ENCODE results near the gene FBLIM1. TPM values are rescaled to one million over a fixed set of nuclear protein-coding genes. Genes with fewer than 3 reads are reported as not detected.

Gene FBLIM1
- total RNA-seq, 4 donors from 2014 or later: 140 to 411 (median 311) TPM

- intact Hi-C loops (cut with DNase I; ENCODE audit: low total_unique reads) (no loop called here), in situ Hi-C loops (cut with MboI; ENCODE audit: low pct_ligation_motif_present in 1 of 4, low pct_unique_long_range_greater_than_20kb in 1 of 4, low sequenced_read_pairs in 3 of 4) (no loop called here)
- peaks cover 0 to 44% (median 20%) of the 10 kb centered on the region in 4 donors for H3K36me3 ChIP-seq
These were observed 25.9 kb upstream of the FBLIM1 start for GRCh38 chr1:15732686-15733081.

GRCh38 chr1:15733218-15733725 lies 25.3 kb upstream of the FBLIM1 start:
- in situ Hi-C loops (cut with MboI; ENCODE audit: low pct_ligation_motif_present in 1 of 4, low pct_unique_long_range_greater_than_20kb in 1 of 4, low sequenced_read_pairs in 3 of 4): no loop called here
- WGBS, 2 donors (ENCODE audit: low coverage in 1 of 2): 84 to 96% methylated on average over 5 to 11 of the region's 11 CpGs
- intact Hi-C loops (cut with DNase I; ENCODE audit: low total_unique reads): no loop called here
- Histone ChIP-seq H3K27ac (no peak overlapping the region), H3K4me1 (peaks cover 11 to 35% (median 32%) of the 10 kb centered on the region in 4 donors), H3K27me3 (no peaks in the 10 kb centered on the region), H3K4me3 (no peak overlapping the region), H3K9me3 (no peaks in the 10 kb centered on the region), H3K36me3 (peaks cover 0 to 38% (median 17%) of the 10 kb centered on the region in 4 donors)
- no peak for DNase-seq
- TF ChIP-seq POLR2AphosphoS5 (IDR thresholded peaks at IDR 0.05) (no peak), EP300 (IDR thresholded peaks at IDR 0.05; ENCODE audit: low read depth) (no peak), POLR2A (IDR thresholded peaks at IDR 0.05) (no peak)
- TF ChIP-seq, protein P1, sequence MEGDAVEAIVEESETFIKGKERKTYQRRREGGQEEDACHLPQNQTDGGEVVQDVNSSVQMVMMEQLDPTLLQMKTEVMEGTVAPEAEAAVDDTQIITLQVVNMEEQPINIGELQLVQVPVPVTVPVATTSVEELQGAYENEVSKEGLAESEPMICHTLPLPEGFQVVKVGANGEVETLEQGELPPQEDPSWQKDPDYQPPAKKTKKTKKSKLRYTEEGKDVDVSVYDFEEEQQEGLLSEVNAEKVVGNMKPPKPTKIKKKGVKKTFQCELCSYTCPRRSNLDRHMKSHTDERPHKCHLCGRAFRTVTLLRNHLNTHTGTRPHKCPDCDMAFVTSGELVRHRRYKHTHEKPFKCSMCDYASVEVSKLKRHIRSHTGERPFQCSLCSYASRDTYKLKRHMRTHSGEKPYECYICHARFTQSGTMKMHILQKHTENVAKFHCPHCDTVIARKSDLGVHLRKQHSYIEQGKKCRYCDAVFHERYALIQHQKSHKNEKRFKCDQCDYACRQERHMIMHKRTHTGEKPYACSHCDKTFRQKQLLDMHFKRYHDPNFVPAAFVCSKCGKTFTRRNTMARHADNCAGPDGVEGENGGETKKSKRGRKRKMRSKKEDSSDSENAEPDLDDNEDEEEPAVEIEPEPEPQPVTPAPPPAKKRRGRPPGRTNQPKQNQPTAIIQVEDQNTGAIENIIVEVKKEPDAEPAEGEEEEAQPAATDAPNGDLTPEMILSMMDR (IDR thresholded peaks at IDR 0.05): no peak

More at GRCh38 chr1:15732686-15733081, 25.9 kb upstream of the FBLIM1 start:
- Histone ChIP-seq H3K27ac (no peak overlapping the region), H3K9me3 (no peaks in the 10 kb centered on the region), H3K4me1 (peaks cover 11 to 29% (median 27%) of the 10 kb centered on the region in 4 donors), H3K27me3 (no peaks in the 10 kb centered on the region), H3K4me3 (no peak overlapping the region)
- no peak for DNase-seq
- no peak for TF ChIP-seq POLR2A (IDR thresholded peaks at IDR 0.05)
- TF ChIP-seq, protein P1 (IDR thresholded peaks at IDR 0.05): no peak
- TF ChIP-seq POLR2AphosphoS5 (IDR thresholded peaks at IDR 0.05): no peak
- no peak for TF ChIP-seq EP300 (IDR thresholded peaks at IDR 0.05; ENCODE audit: low read depth)
- WGBS, 2 donors (ENCODE audit: low coverage in 1 of 2): 78% methylated on average over 6 of the region's 7 CpGs; no CpG with 5 or more reads in 1 of the 2 donors

- TF ChIP-seq POLR2AphosphoS5 (IDR thresholded peaks at IDR 0.05): no peak
- no peak for TF ChIP-seq EP300 (IDR thresholded peaks at IDR 0.05; ENCODE audit: low read depth)
- TF ChIP-seq, protein P1 (IDR thresholded peaks at IDR 0.05): no peak
- TF ChIP-seq POLR2A (IDR thresholded peaks at IDR 0.05): no peak
These were observed 24.8 kb upstream of the FBLIM1 start for GRCh38 chr1:15733726-15734226.

DNA sequence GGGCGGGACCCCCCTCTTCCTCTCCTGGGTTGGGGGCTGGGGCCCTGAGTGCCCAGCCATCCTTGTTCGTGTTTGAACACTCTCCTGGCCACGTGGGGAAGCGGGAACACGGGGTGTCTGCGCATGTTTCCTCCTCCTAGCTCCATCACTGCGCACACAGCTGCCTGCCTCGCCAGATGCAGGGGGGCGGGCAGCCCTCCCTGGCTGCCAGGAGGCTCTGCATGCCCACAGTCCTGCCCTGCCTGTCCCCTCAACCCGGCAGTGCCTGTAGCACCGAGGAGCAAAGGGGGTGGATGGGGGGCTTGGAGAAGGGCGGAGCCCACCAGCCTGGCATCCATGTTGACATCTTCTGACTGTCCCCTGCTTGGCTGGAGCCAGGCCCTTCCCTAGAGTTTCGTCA lies 24.3 kb upstream of the FBLIM1 start:
- intact Hi-C loops (cut with DNase I; ENCODE audit: low total_unique reads) (no loop called here), in situ Hi-C loops (cut with MboI; ENCODE audit: low pct_ligation_motif_present in 1 of 4, low pct_unique_long_range_greater_than_20kb in 1 of 4, low sequenced_read_pairs in 3 of 4) (no loop called here)
- no peak overlapping the region for H3K4me3 ChIP-seq
- 81% methylated on average over 13 of the region's 13 CpGs; no CpG with 5 or more reads in 1 of the 2 donors for WGBS, 2 donors (ENCODE audit: low coverage in 1 of 2)
- no peaks in the 10 kb centered on the region for H3K9me3 ChIP-seq
- H3K27ac ChIP-seq: no peak overlapping the region
- TF ChIP-seq EP300 (IDR thresholded peaks at IDR 0.05; ENCODE audit: low read depth): no peak
- TF ChIP-seq POLR2A (IDR thresholded peaks at IDR 0.05): no peak
- TF ChIP-seq, protein P1 (IDR thresholded peaks at IDR 0.05): no peak
- no peak for TF ChIP-seq POLR2AphosphoS5 (IDR thresholded peaks at IDR 0.05)
- peaks cover 0 to 31% (median 14%) of the 10 kb centered on the region in 4 donors for H3K36me3 ChIP-seq
- no peak for DNase-seq
- peaks cover 11 to 37% (median 32%) of the 10 kb centered on the region in 4 donors for H3K4me1 ChIP-seq
- no peaks in the 10 kb centered on the region for H3K27me3 ChIP-seq

More at GRCh38 chr1:15733726-15734226, 24.8 kb upstream of the FBLIM1 start:
- Histone ChIP-seq H3K27me3 (no peaks in the 10 kb centered on the region), H3K4me3 (no peak overlapping the region), H3K4me1 (peaks cover 11 to 37% (median 32%) of the 10 kb centered on the region in 4 donors), H3K36me3 (peaks cover 0 to 33% (median 15%) of the 10 kb centered on the region in 4 donors), H3K9me3 (no peaks in the 10 kb centered on the region), H3K27ac (no peak overlapping the region)
- intact Hi-C loops (cut with DNase I; ENCODE audit: low total_unique reads) (no loop called here), in situ Hi-C loops (cut with MboI; ENCODE audit: low pct_ligation_motif_present in 1 of 4, low pct_unique_long_range_greater_than_20kb in 1 of 4, low sequenced_read_pairs in 3 of 4) (no loop called here)
- WGBS, 2 donors (ENCODE audit: low coverage in 1 of 2): 96% methylated on average over 18 of the region's 27 CpGs; no CpG with 5 or more reads in 1 of the 2 donors
- no peak for DNase-seq
